GM12878 (cell line): Measurements from ENCODE around the gene GRK6. TPM values are rescaled to one million over a fixed set of nuclear protein-coding genes. Genes with fewer than 3 reads are reported as not detected.

Experiments
- ATAC-seq: fragments of 200-7000 bp; cut with Tn5 transposase; 3 replicates; pipeline ENCODE4 v1.9.1; 2020; ENCODE audit warnings: mild to moderate bottlenecking, moderate library complexity
- BruUV-seq: library from RNA; stranded (reverse); fragments of 400-500 nt; replicated peaks from 2 replicates; lab custom pipeline; 2021; lab: Mats Ljungman, UMichigan
- CTCF ChIA-PET: fragments of 300-600 bp; sonication (Branson Sonifier 250); formaldehyde crosslinking; extraction: SDS; loops from one replicate; lab custom pipeline; 2021; ENCODE audit warnings: inconsistent platforms; lab: Yijun Ruan, JAX
- POLR2A ChIA-PET: fragments of 350-600 bp; formaldehyde crosslinking; extraction: SDS; loops from one replicate; lab custom pipeline; 2021; ENCODE audit warnings: inconsistent platforms; lab: Charles Lee
- RAD21 ChIA-PET: fragments of 300-600 bp; sonication (Branson Sonifier 250); formaldehyde crosslinking; loops from one replicate; lab custom pipeline; 2023; ENCODE audit warnings: antibody characterized with exemption; ENCODE audit not compliant: unreplicated experiment; lab: Charles Lee
- SMC1A ChIA-PET: fragments of 300-600 bp; sonication (Branson Sonifier 250); formaldehyde crosslinking; loops from one replicate; lab custom pipeline; 2023; ENCODE audit not compliant: unreplicated experiment, uncharacterized antibody; lab: Charles Lee
- DNase-seq: peaks from one replicate; pipeline ENCODE4 v3.0.0-alpha.2; 2011; ENCODE audit warnings: low read depth, low spot score
- FAIRE-seq: peaks from 3 replicates; lab custom pipeline; 2011; peaks lifted over from hg19 to GRCh38; lab: Jason Lieb, UNC
- H2AFZ ChIP-seq: 2 replicates; pipeline ENCODE4 v1.6.0; 2011; ENCODE audit warnings: low read depth, low read length, control low read depth; ENCODE audit not compliant: control insufficient read depth
- H3K27ac ChIP-seq: 2 replicates; pipeline ENCODE4 v1.5.1; 2011; ENCODE audit warnings: control low read depth; ENCODE audit not compliant: control insufficient read depth, insufficient read depth
- H3K27me3 ChIP-seq, 2 experiments: replicated peaks in 1 of 2; 2 replicates each; pipeline versions ENCODE4 v1.6.0 to v1.6.1; 2011; ENCODE audit warnings: low read length in 1 of 2; ENCODE audit not compliant: control insufficient read depth in 2 of 2, insufficient read depth in 2 of 2
- H3K36me3 ChIP-seq, 2 experiments: 2 replicates each; pipeline ENCODE4 v1.5.1; 2011; ENCODE audit warnings: low read length in 1 of 2; ENCODE audit not compliant: control insufficient read depth in 2 of 2, insufficient read depth in 2 of 2
- H3K4me1 ChIP-seq: 2 replicates; pipeline ENCODE4 v1.6.1; 2011; ENCODE audit warnings: mild to moderate bottlenecking, low read length, moderate library complexity, mixed read lengths; ENCODE audit not compliant: control insufficient read depth, insufficient read depth
- H3K4me2 ChIP-seq: 2 replicates; pipeline ENCODE4 v1.6.0; 2011; ENCODE audit warnings: control low read depth; ENCODE audit not compliant: control insufficient read depth, insufficient read depth
- H3K4me3 ChIP-seq: fragments of 200-600 bp; sonication (generic); 2 replicates; pipeline ENCODE4 v1.5.1; 2016
- H3K79me2 ChIP-seq: 2 replicates; pipeline ENCODE4 v1.6.0; 2011; ENCODE audit warnings: low read length; ENCODE audit not compliant: control insufficient read depth, insufficient read depth
- H3K9ac ChIP-seq: 2 replicates; pipeline ENCODE4 v1.8.0; 2011; ENCODE audit warnings: low read length, control low read depth, mixed read lengths; ENCODE audit not compliant: control insufficient read depth, insufficient read depth
- H3K9me3 ChIP-seq: replicated peaks from 3 replicates; pipeline ENCODE4 v1.5.1; 2011; ENCODE audit warnings: mild to moderate bottlenecking, low read length; ENCODE audit not compliant: control insufficient read depth, insufficient read depth
- H4K20me1 ChIP-seq: 2 replicates; pipeline ENCODE4 v1.6.0; 2011; ENCODE audit not compliant: control insufficient read depth, insufficient read depth
- CREB1 ChIP-seq: IDR thresholded peaks from 2 replicates; pipeline ENCODE4 v1.6.1; 2012; ENCODE audit warnings: low read depth, mild to moderate bottlenecking, inconsistent platforms
- E2F8 ChIP-seq: fragments of 450-650 bp; IDR thresholded peaks from 2 replicates; pipeline ENCODE4 v1.6.1; 2018; ENCODE audit warnings: mild to moderate bottlenecking, low read depth, moderate library complexity; ENCODE audit not compliant: partially characterized antibody
- KLF5 ChIP-seq: fragments of 450-650 bp; IDR thresholded peaks from 2 replicates; pipeline ENCODE4 v1.6.1; 2014; ENCODE audit warnings: mild to moderate bottlenecking; ENCODE audit not compliant: partially characterized antibody
- MTA3 ChIP-seq: IDR thresholded peaks from 2 replicates; pipeline ENCODE4 v1.6.1; 2012; ENCODE audit warnings: low read length, inconsistent platforms, borderline replicate concordance
- NBN ChIP-seq: fragments of 450-650 bp; IDR thresholded peaks from 2 replicates; pipeline ENCODE4 v1.6.1; 2016
- NR2C1 ChIP-seq: fragments of 450-650 bp; IDR thresholded peaks from 2 replicates; pipeline ENCODE4 v1.6.1; 2017; ENCODE audit warnings: antibody characterized with exemption, mild to moderate bottlenecking, moderate library complexity
- PML ChIP-seq: IDR thresholded peaks from 2 replicates; pipeline ENCODE4 v1.6.1; 2012; ENCODE audit warnings: low read length, inconsistent platforms
- POLR2A ChIP-seq: IDR thresholded peaks from 2 replicates; pipeline ENCODE4 v1.6.1; 2011; ENCODE audit warnings: low read depth, mild to moderate bottlenecking, low read length
- RELA ChIP-seq: fragments of 450-650 bp; IDR thresholded peaks from 2 replicates; pipeline ENCODE4 v1.8.0; 2014; ENCODE audit warnings: borderline replicate concordance; ENCODE audit not compliant: partially characterized antibody
- SUZ12 ChIP-seq: fragments of 200-600 bp; sonication (generic); IDR thresholded peaks from one replicate; pipeline ENCODE4 v1.6.1; 2018; ENCODE audit warnings: antibody characterized with exemption, mild to moderate bottlenecking; ENCODE audit not compliant: unreplicated experiment
- ZBTB11 ChIP-seq: fragments of 450-650 bp; formaldehyde crosslinking; IDR thresholded peaks from 2 replicates; pipeline ENCODE4 v1.5.0; 2022; ENCODE audit warnings: mild to moderate bottlenecking, missing genetic modification characterization
- WGBS: methylation state at CpG from one replicate; pipeline ENCODE4 v1.1.6; 2016; ENCODE audit warnings: low lambda C conversion rate; ENCODE audit not compliant: insufficient replicate concordance, insufficient coverage; ENCODE audit errors: missing lambda C conversion rate; 5-methylcytosine and 5-hydroxymethylcytosine counted together
- in situ Hi-C: fragments of 300-500 bp; cut with MboI; formaldehyde crosslinking; loops from 9 replicates; pipeline ENCODE4 v1.14.3; 2018; ENCODE audit warnings: mixed read lengths
- intact Hi-C: fragments of 100-400 bp; cut with micrococcal nuclease; formaldehyde crosslinking; loops from one replicate; pipeline ENCODE4 v1.14.2; 2022; ENCODE audit not compliant: unreplicated experiment
- polyA plus RNA-seq, 11 experiments: library from polyadenylated mRNA; depleted of rRNA in 4 of 11; unstranded in 6 of 11; stranded (reverse) in 5 of 11; fragments of >200 nt; fragmentation: Nextera tagmentation in 4 of 11; fragmentation: Illumina TruSeq in 1 of 11; extraction: Ambion mirVana in 4 of 11; extraction: Trizol in 1 of 11; gene quantifications; 1 replicate in 1 of 11; 2 replicates in 10 of 11; pipeline versions ENCODE4 v1.2.1 to v1.2.3, GENCODE V29; 2011 to 2016; ENCODE audit warnings: inconsistent platforms in 2 of 11, missing spikeins in 2 of 11, low read depth in 1 of 11
- total RNA-seq, 4 experiments: library from RNA; depleted of rRNA in 3 of 4; stranded (reverse); fragments of >200 nt in 3 of 4; fragmentation: Illumina TruSeq in 1 of 4; extraction: Trizol in 1 of 4; gene quantifications; 2 replicates each; pipeline versions ENCODE4 v1.2.1 to v1.2.3, GENCODE V29; 2013 to 2021
- TF ChIP-seq, protein P1 (sequence below): fragments of 450-650 bp; IDR thresholded peaks from 2 replicates; pipeline ENCODE4 v1.6.1; 2017; ENCODE audit warnings: mild to moderate bottlenecking
- TF ChIP-seq, protein P2 (sequence below), 3 experiments: IDR thresholded peaks in 2 of 3; conservative IDR thresholded peaks in 1 of 3; 2 replicates each; pipeline ENCODE4 v1.5.1; 2011; ENCODE audit warnings: low read depth in 3 of 3, low read length in 3 of 3, mild to moderate bottlenecking in 3 of 3, control low read depth in 2 of 3, moderate library complexity in 2 of 3, inconsistent platforms in 1 of 3, mixed read lengths in 1 of 3; ENCODE audit not compliant: control insufficient read depth in 2 of 3, insufficient read depth in 1 of 3; ENCODE audit errors: extremely low read depth in 1 of 3

Gene GRK6
- total and polyA plus RNA-seq, 10 of the 15 experiments (the other 5 are each of a cell fraction or from before 2014, with no cell fraction given): 0.79 to 124 (median 41.6) TPM

- Histone ChIP-seq H4K20me1 (no peaks in the 10 kb centered on the region), H3K9me3 (no peaks in the 10 kb centered on the region), H2AFZ (no peak overlapping the region), H3K9ac (no peak overlapping the region), H3K4me2 (no peak overlapping the region), H3K4me3 (no peak overlapping the region), H3K36me3 (peaks cover 0 to 6% of the 10 kb centered on the region in 2 experiments; a peak in 2 of 4 replicates), H3K4me1 (no peaks in the 10 kb centered on the region), H3K27ac (no peak overlapping the region), H3K79me2 (no peaks in the 10 kb centered on the region), H3K27me3 (no peaks in the 10 kb centered on the region)
- TF ChIP-seq, protein P1, sequence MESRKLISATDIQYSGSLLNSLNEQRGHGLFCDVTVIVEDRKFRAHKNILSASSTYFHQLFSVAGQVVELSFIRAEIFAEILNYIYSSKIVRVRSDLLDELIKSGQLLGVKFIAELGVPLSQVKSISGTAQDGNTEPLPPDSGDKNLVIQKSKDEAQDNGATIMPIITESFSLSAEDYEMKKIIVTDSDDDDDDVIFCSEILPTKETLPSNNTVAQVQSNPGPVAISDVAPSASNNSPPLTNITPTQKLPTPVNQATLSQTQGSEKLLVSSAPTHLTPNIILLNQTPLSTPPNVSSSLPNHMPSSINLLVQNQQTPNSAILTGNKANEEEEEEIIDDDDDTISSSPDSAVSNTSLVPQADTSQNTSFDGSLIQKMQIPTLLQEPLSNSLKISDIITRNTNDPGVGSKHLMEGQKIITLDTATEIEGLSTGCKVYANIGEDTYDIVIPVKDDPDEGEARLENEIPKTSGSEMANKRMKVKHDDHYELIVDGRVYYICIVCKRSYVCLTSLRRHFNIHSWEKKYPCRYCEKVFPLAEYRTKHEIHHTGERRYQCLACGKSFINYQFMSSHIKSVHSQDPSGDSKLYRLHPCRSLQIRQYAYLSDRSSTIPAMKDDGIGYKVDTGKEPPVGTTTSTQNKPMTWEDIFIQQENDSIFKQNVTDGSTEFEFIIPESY: 0 out of 2 replicates have a peak, but pooled peaks have one; percentile 35
- TF ChIP-seq E2F8 (no peak), SUZ12 (no peak), NBN (no peak), NR2C1 (no peak), MTA3 (no peak), PML (no peak), POLR2A (0 out of 2 replicates have a peak, but pooled peaks have one; percentile 26), KLF5 (no peak), RELA (no peak), CREB1 (no peak), ZBTB11 (CRISPR knock-in tag) (no peak)
- TF ChIP-seq, protein P2, sequence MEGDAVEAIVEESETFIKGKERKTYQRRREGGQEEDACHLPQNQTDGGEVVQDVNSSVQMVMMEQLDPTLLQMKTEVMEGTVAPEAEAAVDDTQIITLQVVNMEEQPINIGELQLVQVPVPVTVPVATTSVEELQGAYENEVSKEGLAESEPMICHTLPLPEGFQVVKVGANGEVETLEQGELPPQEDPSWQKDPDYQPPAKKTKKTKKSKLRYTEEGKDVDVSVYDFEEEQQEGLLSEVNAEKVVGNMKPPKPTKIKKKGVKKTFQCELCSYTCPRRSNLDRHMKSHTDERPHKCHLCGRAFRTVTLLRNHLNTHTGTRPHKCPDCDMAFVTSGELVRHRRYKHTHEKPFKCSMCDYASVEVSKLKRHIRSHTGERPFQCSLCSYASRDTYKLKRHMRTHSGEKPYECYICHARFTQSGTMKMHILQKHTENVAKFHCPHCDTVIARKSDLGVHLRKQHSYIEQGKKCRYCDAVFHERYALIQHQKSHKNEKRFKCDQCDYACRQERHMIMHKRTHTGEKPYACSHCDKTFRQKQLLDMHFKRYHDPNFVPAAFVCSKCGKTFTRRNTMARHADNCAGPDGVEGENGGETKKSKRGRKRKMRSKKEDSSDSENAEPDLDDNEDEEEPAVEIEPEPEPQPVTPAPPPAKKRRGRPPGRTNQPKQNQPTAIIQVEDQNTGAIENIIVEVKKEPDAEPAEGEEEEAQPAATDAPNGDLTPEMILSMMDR (IDR thresholded peaks at IDR 0.05 in 2 of 3, conservative IDR thresholded peaks at IDR 0.05 in 1 of 3; ENCODE audit: control insufficient read depth in 2 of 3, extremely low read depth in 1 of 3, insufficient read depth in 1 of 3, low read depth in 3 of 3, low read length in 3 of 3): peak in 1 of 3 experiments; percentile 21; a peak in 1 of 6 replicates
- ChIA-PET CTCF (interaction anchor here (1.5 to 2.0 kb wide), 2 partner anchors 13 to 98 kb away, joined by 5 to 8 read pairs; no protein-coding TSS in a partner anchor), SMC1A (interaction anchor here (0.5 kb wide), 1 partner anchor 27 kb away, joined by 3 read pairs; no protein-coding TSS in a partner anchor), RAD21 (no interaction called here), POLR2A (interaction anchor here (0.5 kb wide), 1 partner anchor 22 kb away, joined by 3 read pairs; no protein-coding TSS in a partner anchor)
- 83% methylated on average over 15 of the region's 15 CpGs for WGBS
- DNase-seq: no peak
- ATAC-seq: peak; percentile 39; the same call in 1 of the 3 replicates
- in situ Hi-C loops: no loop called here
- BruUV-seq: no TSS peak
- FAIRE-seq: no peak
- intact Hi-C loops: no loop called here
Observed at GRCh38 chr5:177487975-177488374, 61.5 kb downstream of the GRK6 start.
